NT2/D1 (cell line): ENCODE measurements around the gene MAML1.

ENCODE experiments used
- DNase-seq: peaks from one replicate; pipeline ENCODE4 v3.0.0-alpha.2; 2011; ENCODE audit warnings: low read depth, low spot score
- H3K27me3 ChIP-seq: 2 replicates; pipeline ENCODE4 v1.6.0; 2011; ENCODE audit warnings: mild to moderate bottlenecking; ENCODE audit not compliant: insufficient read length, insufficient read depth
- H3K36me3 ChIP-seq: 2 replicates; pipeline ENCODE4 v1.6.1; 2011; ENCODE audit warnings: mild to moderate bottlenecking, low read length, mixed read lengths; ENCODE audit not compliant: insufficient read depth, insufficient read length
- H3K4me1 ChIP-seq: 2 replicates; pipeline ENCODE4 v1.5.1; 2011; ENCODE audit not compliant: insufficient read depth, insufficient read length
- H3K4me3 ChIP-seq: 2 replicates; pipeline ENCODE4 v1.5.1; 2011; ENCODE audit warnings: low read depth; ENCODE audit not compliant: insufficient read length
- H3K9ac ChIP-seq: 2 replicates; pipeline ENCODE4 v1.6.0; 2011; ENCODE audit warnings: low read depth; ENCODE audit not compliant: insufficient read length
- H3K9me3 ChIP-seq: 2 replicates; pipeline ENCODE4 v1.5.1; 2011; ENCODE audit warnings: mild to moderate bottlenecking, low read length; ENCODE audit not compliant: insufficient read depth
- SUZ12 ChIP-seq: IDR thresholded peaks from 2 replicates; pipeline ENCODE4 v1.6.1; 2011; ENCODE audit not compliant: insufficient read length, insufficient read depth; ENCODE audit errors: extremely low read depth
- YY1 ChIP-seq: IDR thresholded peaks from 2 replicates; pipeline ENCODE4 v1.6.1; 2011; ENCODE audit not compliant: insufficient read length, insufficient read depth
- ZNF274 ChIP-seq: IDR thresholded peaks from 2 replicates; pipeline ENCODE4 v1.6.1; 2011; ENCODE audit warnings: mild to moderate bottlenecking, low read depth, low read length

MAML1 gene

DNA sequence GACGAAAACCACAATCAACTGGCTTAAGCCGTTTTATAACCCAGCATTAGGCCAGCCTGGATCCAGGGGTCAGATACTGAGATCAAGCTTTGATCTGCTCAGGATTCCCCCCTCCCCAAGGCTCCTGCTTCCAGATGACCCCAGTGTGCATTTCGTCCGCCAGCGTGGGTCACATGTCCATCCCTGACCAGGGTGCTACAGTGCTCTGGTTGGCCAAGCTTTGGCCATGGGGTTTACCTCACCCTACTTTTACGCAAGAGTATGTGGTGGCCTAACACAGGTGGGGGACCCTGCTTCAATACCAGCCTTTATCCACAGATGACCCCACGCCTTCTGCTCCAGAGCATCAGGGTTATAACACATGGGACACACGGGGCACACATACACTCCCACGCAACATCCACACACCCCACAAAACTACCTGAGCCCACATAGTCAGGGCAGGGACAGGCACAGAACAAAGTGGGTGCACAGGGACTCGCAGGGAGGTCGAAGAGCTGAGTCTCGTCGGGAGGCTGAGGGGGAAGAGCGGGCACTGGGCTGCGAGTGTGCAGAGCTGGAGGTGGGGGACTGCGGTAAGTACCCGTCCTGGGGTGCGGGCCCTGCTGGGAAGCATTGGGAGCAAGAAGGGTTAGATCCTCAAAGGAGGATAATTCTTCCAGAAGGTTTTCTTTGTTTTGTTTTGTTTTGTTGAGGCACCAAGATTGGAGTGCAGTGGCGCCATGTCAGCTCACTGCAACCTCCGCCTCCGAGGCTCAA, 83.0 kb downstream of the MAML1 start:
- Histone ChIP-seq H3K27me3 (no peaks in the 10 kb centered on the region), H3K9me3 (no peaks in the 10 kb centered on the region), H3K9ac (no peak overlapping the region), H3K4me3 (no peak overlapping the region), H3K36me3 (peaks cover 31% of the 10 kb centered on the region), H3K4me1 (peaks cover 14% of the 10 kb centered on the region)
- no peak for TF ChIP-seq YY1
- TF ChIP-seq ZNF274 = no peak
- TF ChIP-seq SUZ12 = no peak
- DNase-seq = no peak

- H3K9me3 ChIP-seq = no peaks in the 10 kb centered on the region
- TF ChIP-seq YY1 = no peak
- TF ChIP-seq ZNF274 = no peak
- TF ChIP-seq SUZ12 = no peak
- H3K36me3 ChIP-seq = peaks cover 31% of the 10 kb centered on the region
- peaks cover 14% of the 10 kb centered on the region for H3K4me1 ChIP-seq
- DNase-seq = no peak
- peak overlapping the region; percentile 64 for H3K9ac ChIP-seq
- H3K27me3 ChIP-seq = no peaks in the 10 kb centered on the region
- peak overlapping the region; percentile 40 for H3K4me3 ChIP-seq
Measured at GRCh38 chr5:179816401-179816795, 83.8 kb downstream of the MAML1 start.

DNA sequence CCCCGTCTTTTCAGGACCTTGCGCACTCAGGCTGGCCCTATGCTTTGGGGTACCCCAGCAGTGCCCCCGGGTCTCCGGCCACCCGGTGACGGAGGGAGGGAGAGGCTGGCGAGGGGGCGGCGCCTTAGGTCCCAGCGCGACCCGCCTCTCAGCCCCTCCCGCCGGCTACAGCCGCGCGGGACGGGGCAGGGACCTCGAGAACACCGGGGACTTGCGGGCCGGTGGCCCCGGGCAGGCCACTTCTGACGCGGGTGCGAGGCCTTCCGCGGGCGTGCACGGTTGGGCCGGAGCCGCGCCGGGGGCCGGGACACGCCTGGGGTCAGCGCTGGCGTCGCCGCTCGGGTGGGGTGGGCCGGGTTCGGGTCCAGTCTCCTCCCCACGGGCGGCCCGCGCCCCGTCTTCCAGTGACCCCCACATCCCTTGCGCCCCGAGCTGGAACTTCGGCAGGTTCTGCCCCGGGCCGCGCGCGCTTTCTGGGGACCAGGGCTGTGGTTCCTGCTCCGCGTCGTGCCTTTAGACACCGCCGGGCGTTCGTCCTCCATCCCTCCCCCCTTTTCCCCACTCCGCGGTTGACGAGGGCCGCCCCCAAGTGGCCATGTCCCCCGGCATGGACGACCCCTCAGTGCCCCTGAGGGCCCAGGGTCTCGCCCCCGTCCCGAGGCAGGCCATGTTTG, 84.3 kb downstream of the MAML1 start:
- Histone ChIP-seq H3K9ac (peak overlapping the region; percentile 64), H3K4me1 (peaks cover 14% of the 10 kb centered on the region), H3K4me3 (peak overlapping the region; percentile 40), H3K27me3 (no peaks in the 10 kb centered on the region), H3K9me3 (no peaks in the 10 kb centered on the region), H3K36me3 (peaks cover 31% of the 10 kb centered on the region)
- no peak for DNase-seq
- no peak for TF ChIP-seq ZNF274
- no peak for TF ChIP-seq SUZ12
- TF ChIP-seq YY1 = no peak

- Histone ChIP-seq H3K4me3 (peak overlapping the region; percentile 40), H3K36me3 (peaks cover 31% of the 10 kb centered on the region), H3K9ac (peak overlapping the region; percentile 64), H3K9me3 (no peaks in the 10 kb centered on the region), H3K4me1 (peaks cover 15% of the 10 kb centered on the region), H3K27me3 (no peaks in the 10 kb centered on the region)
- TF ChIP-seq SUZ12 = no peak
- TF ChIP-seq YY1 = no peak
- DNase-seq = no peak
Measured at GRCh38 chr5:179817470-179817840, 84.8 kb downstream of the MAML1 start.

DNA sequence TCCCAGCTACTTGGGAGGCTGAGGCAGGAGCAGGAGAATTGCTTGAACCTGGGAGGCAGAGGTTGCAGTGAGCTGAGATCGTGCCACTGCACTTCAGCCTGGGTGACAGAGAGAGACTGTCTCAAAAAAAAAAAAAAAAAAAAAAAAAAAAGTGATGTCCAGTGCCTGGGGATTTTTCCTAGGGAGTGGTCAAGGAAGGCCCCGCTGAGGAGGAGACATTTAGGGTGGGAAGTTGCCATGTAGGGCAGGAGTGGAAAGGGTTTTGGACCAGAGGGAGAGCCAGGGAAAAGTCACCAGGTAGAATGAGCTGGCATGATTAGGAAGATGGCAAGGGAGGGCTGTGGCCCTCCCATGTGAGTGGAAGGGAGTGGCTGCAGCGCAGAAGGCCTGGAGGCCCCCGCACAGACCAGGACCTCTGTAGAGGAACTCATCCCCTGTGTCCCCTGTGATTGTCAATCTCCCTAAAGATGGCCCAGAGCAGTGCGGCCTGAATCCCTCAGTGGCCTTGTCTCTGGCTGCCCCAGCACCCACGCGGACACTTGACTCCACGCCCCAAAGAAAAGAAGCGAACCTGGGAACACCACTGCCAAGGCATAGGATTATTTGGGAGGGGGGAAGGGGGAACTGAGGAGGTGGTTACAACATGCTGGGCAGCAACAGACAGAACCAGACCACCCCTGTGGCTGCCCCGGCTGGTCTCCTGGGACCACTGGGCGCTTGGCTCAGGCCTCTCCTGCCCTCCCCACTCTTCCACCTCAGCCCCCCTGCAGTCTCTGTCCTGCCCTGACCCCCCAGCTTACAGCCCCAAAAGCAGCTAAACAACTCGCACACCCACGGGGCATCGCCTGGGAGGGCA, 85.5 kb downstream of the MAML1 start:
- no peaks in the 10 kb centered on the region for H3K9me3 ChIP-seq
- TF ChIP-seq SUZ12 = no peak
- no peak for TF ChIP-seq YY1
- no peak for TF ChIP-seq ZNF274
- H3K36me3 ChIP-seq = peaks cover 33% of the 10 kb centered on the region
- no peak for DNase-seq
- peaks cover 19% of the 10 kb centered on the region for H3K4me1 ChIP-seq
- peak overlapping the region; percentile 72 for H3K9ac ChIP-seq
- H3K4me3 ChIP-seq = peak overlapping the region; percentile 34
- no peaks in the 10 kb centered on the region for H3K27me3 ChIP-seq

- TF ChIP-seq YY1 (no peak), ZNF274 (no peak), SUZ12 (no peak)
Measured at GRCh38 chr5:179818746-179819295, 86.2 kb downstream of the MAML1 start.

More at GRCh38 chr5:179818746-179819295, 86.2 kb downstream of the MAML1 start:
- no peaks in the 10 kb centered on the region for H3K9me3 ChIP-seq
- no peak for DNase-seq
- H3K4me3 ChIP-seq = peak overlapping the region; percentile 34
- H3K27me3 ChIP-seq = no peaks in the 10 kb centered on the region
- peak overlapping the region; percentile 72 for H3K9ac ChIP-seq
- peaks cover 20% of the 10 kb centered on the region for H3K4me1 ChIP-seq
- peaks cover 33% of the 10 kb centered on the region for H3K36me3 ChIP-seq
